Measurements from ENCODE around the gene SGK2.

SGK2 gene

DNA sequence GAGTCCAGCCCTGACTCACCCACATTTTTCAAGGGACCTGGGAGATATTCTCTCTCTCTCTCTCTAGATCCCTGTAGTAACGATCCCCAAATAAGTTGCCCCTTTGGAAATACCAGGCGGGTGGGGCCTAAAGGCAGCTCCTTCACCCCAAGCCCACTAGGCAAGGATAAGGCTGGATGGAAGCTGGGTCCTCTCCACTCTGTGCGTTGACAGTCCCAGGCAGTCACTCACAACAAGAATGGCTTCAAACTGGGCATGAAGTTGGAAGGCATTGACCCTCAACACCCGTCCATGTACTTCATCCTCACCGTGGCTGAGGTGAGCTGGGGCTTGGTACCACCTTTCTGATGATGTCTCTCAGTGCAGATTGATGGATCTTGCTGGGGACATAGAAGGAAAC lies 29.8 kb upstream of the SGK2 start:
- Histone ChIP-seq H3K27me3 (replicated peaks; ENCODE audit: insufficient read depth, low read length) (no peaks in the 10 kb centered on the region), H3K4me2 (ENCODE audit: low read depth, low read length) (no peak overlapping the region), H3K79me2 (ENCODE audit: low read length) (no peaks in the 10 kb centered on the region), H2AFZ (ENCODE audit: low read length) (no peak overlapping the region), H4K20me1 (ENCODE audit: insufficient read depth, low read length) (no peaks in the 10 kb centered on the region), H3K4me1 (ENCODE audit: low read length) (no peaks in the 10 kb centered on the region), H3F3A (ENCODE audit: insufficient read depth, low read length) (no peaks in the 10 kb centered on the region), H3K9me3 (replicated peaks; ENCODE audit: insufficient read depth, low read length) (no peaks in the 10 kb centered on the region), H3K9me2 (replicated peaks; ENCODE audit: insufficient read depth, low read length) (no peaks in the 10 kb centered on the region), H3K36me3 (replicated peaks; ENCODE audit: insufficient read depth, low read length) (no peaks in the 10 kb centered on the region), H3K4me3 (ENCODE audit: low read length) (no peak overlapping the region), H3K9ac (ENCODE audit: low read length) (no peak overlapping the region), H3K27ac (ENCODE audit: low read length) (no peak overlapping the region)
- DNase-seq = no peak
- TF ChIP-seq, protein P1, sequence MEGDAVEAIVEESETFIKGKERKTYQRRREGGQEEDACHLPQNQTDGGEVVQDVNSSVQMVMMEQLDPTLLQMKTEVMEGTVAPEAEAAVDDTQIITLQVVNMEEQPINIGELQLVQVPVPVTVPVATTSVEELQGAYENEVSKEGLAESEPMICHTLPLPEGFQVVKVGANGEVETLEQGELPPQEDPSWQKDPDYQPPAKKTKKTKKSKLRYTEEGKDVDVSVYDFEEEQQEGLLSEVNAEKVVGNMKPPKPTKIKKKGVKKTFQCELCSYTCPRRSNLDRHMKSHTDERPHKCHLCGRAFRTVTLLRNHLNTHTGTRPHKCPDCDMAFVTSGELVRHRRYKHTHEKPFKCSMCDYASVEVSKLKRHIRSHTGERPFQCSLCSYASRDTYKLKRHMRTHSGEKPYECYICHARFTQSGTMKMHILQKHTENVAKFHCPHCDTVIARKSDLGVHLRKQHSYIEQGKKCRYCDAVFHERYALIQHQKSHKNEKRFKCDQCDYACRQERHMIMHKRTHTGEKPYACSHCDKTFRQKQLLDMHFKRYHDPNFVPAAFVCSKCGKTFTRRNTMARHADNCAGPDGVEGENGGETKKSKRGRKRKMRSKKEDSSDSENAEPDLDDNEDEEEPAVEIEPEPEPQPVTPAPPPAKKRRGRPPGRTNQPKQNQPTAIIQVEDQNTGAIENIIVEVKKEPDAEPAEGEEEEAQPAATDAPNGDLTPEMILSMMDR (IDR thresholded peaks at IDR 0.05; ENCODE audit: low read length) = no peak
- TF ChIP-seq EZH2 (optimal IDR thresholded peaks at IDR 0.05; ENCODE audit: low read depth, low read length) = no peak
- no peak for TF ChIP-seq EZH2phosphoT487 (IDR thresholded peaks at IDR 0.05; ENCODE audit: low read length)

GRCh38 chr20:43529457-43530153 lies 29.2 kb upstream of the SGK2 start:
- Histone ChIP-seq H2AFZ (ENCODE audit: low read length) (no peak overlapping the region), H3K9me3 (replicated peaks; ENCODE audit: insufficient read depth, low read length) (no peaks in the 10 kb centered on the region), H4K20me1 (ENCODE audit: insufficient read depth, low read length) (no peaks in the 10 kb centered on the region), H3K79me2 (ENCODE audit: low read length) (no peaks in the 10 kb centered on the region), H3K4me2 (ENCODE audit: low read depth, low read length) (no peak overlapping the region), H3K9me2 (replicated peaks; ENCODE audit: insufficient read depth, low read length) (no peaks in the 10 kb centered on the region), H3K27ac (ENCODE audit: low read length) (no peak overlapping the region), H3K27me3 (replicated peaks; ENCODE audit: insufficient read depth, low read length) (no peaks in the 10 kb centered on the region), H3K4me3 (ENCODE audit: low read length) (no peak overlapping the region), H3K9ac (ENCODE audit: low read length) (no peak overlapping the region), H3K4me1 (ENCODE audit: low read length) (no peaks in the 10 kb centered on the region), H3K36me3 (replicated peaks; ENCODE audit: insufficient read depth, low read length) (no peaks in the 10 kb centered on the region), H3F3A (ENCODE audit: insufficient read depth, low read length) (no peaks in the 10 kb centered on the region)
- no peak for DNase-seq
- TF ChIP-seq EZH2 (optimal IDR thresholded peaks at IDR 0.05; ENCODE audit: low read depth, low read length) = no peak
- TF ChIP-seq, protein P1 (IDR thresholded peaks at IDR 0.05; ENCODE audit: low read length) = no peak
- no peak for TF ChIP-seq EZH2phosphoT487 (IDR thresholded peaks at IDR 0.05; ENCODE audit: low read length)

DNA sequence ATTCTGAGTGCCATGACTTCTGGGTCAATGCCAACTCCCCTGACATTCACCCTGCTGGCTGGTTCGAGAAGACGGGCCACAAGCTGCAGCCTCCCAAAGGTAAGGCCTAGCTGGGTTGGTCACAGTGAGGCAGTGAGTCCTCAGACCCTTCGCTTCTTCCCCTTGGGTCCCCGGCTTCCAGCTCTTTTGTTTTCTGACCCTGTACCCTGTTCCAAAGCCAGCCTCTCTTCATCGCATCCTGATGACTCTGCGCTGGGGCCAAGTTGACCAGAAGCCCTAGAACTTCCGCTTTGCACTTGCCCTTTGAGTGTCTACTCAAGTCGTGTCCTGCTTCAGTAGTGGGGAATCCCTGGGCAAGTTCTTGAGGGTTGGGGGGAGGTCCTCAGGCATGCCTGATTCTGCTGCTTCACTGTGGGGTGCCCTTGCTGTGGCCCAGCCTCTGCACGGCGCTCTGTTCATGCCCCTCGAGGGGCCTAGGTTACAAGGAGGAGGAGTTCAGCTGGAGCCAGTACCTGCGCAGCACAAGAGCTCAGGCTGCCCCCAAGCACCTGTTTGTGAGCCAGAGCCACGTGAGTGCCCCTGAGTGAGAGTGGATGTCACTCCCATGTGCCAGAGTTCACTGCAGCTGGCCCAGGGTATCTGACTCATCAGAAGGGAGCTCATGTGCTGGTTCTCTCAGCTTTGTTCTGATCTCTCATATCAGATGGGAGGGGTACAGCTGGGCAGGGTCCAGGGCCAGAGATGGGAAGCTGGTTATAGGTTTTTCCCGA lies 28.3 kb upstream of the SGK2 start:
- no peak overlapping the region for H2AFZ ChIP-seq (ENCODE audit: low read length)
- H3K79me2 ChIP-seq (ENCODE audit: low read length) = no peaks in the 10 kb centered on the region
- H4K20me1 ChIP-seq (ENCODE audit: insufficient read depth, low read length) = no peaks in the 10 kb centered on the region
- H3K27ac ChIP-seq (ENCODE audit: low read length) = no peak overlapping the region
- H3K4me1 ChIP-seq (ENCODE audit: low read length) = peaks cover 8% of the 10 kb centered on the region; the same call in 1 of the 2 replicates
- H3K4me3 ChIP-seq (ENCODE audit: low read length) = no peak overlapping the region
- no peaks in the 10 kb centered on the region for H3K9me3 ChIP-seq (replicated peaks; ENCODE audit: insufficient read depth, low read length)
- H3K36me3 ChIP-seq (replicated peaks; ENCODE audit: insufficient read depth, low read length) = no peaks in the 10 kb centered on the region
- no peaks in the 10 kb centered on the region for H3K27me3 ChIP-seq (replicated peaks; ENCODE audit: insufficient read depth, low read length)
- H3K4me2 ChIP-seq (ENCODE audit: low read depth, low read length) = no peak overlapping the region
- DNase-seq = no peak
- no peak for TF ChIP-seq EZH2 (optimal IDR thresholded peaks at IDR 0.05; ENCODE audit: low read depth, low read length)
- TF ChIP-seq, protein P1 (IDR thresholded peaks at IDR 0.05; ENCODE audit: low read length) = no peak
- TF ChIP-seq EZH2phosphoT487 (IDR thresholded peaks at IDR 0.05; ENCODE audit: low read length) = no peak
- H3K9me2 ChIP-seq (replicated peaks; ENCODE audit: insufficient read depth, low read length) = no peaks in the 10 kb centered on the region
- H3K9ac ChIP-seq (ENCODE audit: low read length) = no peak overlapping the region
- H3F3A ChIP-seq (ENCODE audit: insufficient read depth, low read length) = no peaks in the 10 kb centered on the region

Measured in MM.1S (cell line).